Measurements from ENCODE around the gene NOM1. TPM values are rescaled to one million over a fixed set of nuclear protein-coding genes. Genes with fewer than 3 reads are reported as not detected.

The NOM1 gene
- 18.2 and 24.0 TPM in 2 replicates for total RNA-seq

GRCh38 chr7:156949541-156950380, at the start of gene NOM1:
Gene NOM1 (plus strand): TSS chr7:156949712. CDS start chr7:156949738, 26 bp downstream.

GRCh38 chr7:157010588-157011332, 61.2 kb downstream of the NOM1 start, which contains the start of gene MNX1:
Gene MNX1 (minus strand): TSS chr7:157010663. CDS start chr7:157010350, 313 bp downstream.

Other genes with a start within 250 kb of the NOM1 start
- 47.7 and 59.7 TPM in 2 replicates for gene LMBR1, start 56.5 kb upstream of the NOM1 start, total RNA-seq
- gene MNX1, start 61.0 kb downstream of the NOM1 start, total RNA-seq: not detected in 2 replicates
- 92.7 and 107 TPM in 2 replicates for gene UBE3C, start 189.2 kb downstream of the NOM1 start, total RNA-seq